IMR-90 (cell line): Measurements from ENCODE around the gene RUNX1. TPM values are rescaled to one million over a fixed set of nuclear protein-coding genes. Genes with fewer than 3 reads are reported as not detected.

Experiments
- ATAC-seq: fragments of 200-7000 bp; cut with Tn5 transposase; 2 replicates; pipeline ENCODE4 v1.9.1; 2020; ENCODE audit warnings: low read depth, mild to moderate bottlenecking, moderate library complexity
- BruUV-seq: library from RNA; stranded (reverse); fragments of 400-500 nt; replicated peaks from 2 replicates; lab custom pipeline; 2021; lab: Mats Ljungman, UMichigan
- CTCF ChIA-PET: fragments of 300-600 bp; formaldehyde crosslinking; extraction: SDS; loops from one replicate; lab custom pipeline; 2021; ENCODE audit warnings: antibody characterized with exemption; lab: Yijun Ruan, JAX
- POLR2A ChIA-PET: fragments of 300-600 bp; sonication (Branson Sonifier 250); formaldehyde crosslinking; loops from one replicate; lab custom pipeline; 2022; ENCODE audit warnings: antibody characterized with exemption; ENCODE audit not compliant: unreplicated experiment; lab: Charles Lee
- DNase-seq: peaks from one replicate; pipeline ENCODE4 v3.0.0; 2013
- H2AFZ ChIP-seq: replicated peaks from 2 replicates; pipeline ENCODE3; 2013; ENCODE audit warnings: low read length, mild to moderate bottlenecking; ENCODE audit not compliant: poor library complexity
- H2AK5ac ChIP-seq: 2 replicates; pipeline ENCODE4 v1.6.1; 2013; ENCODE audit warnings: low read depth, low read length, inconsistent platforms
- H2AK9ac ChIP-seq: replicated peaks from 2 replicates; pipeline ENCODE3; 2013; ENCODE audit warnings: mild to moderate bottlenecking, low read depth, low read length, moderate library complexity; ENCODE audit not compliant: poor library complexity
- H2BK120ac ChIP-seq: 2 replicates; pipeline ENCODE4 v1.6.1; 2013; ENCODE audit warnings: low read depth, low read length, inconsistent platforms
- H2BK15ac ChIP-seq: 3 replicates; pipeline ENCODE4 v1.6.1; 2013; ENCODE audit warnings: low read depth, low read length, inconsistent platforms
- H2BK20ac ChIP-seq: 2 replicates; pipeline ENCODE4 v1.6.1; 2013; ENCODE audit warnings: low read depth, mild to moderate bottlenecking, inconsistent platforms, low read length, moderate library complexity
- H2BK5ac ChIP-seq: 2 replicates; pipeline ENCODE4 v1.6.1; 2013; ENCODE audit warnings: mild to moderate bottlenecking, low read depth, low read length, inconsistent platforms; ENCODE audit not compliant: poor library complexity, severe bottlenecking
- H3K14ac ChIP-seq: replicated peaks from 2 replicates; pipeline ENCODE4 v1.6.1; 2013; ENCODE audit warnings: low read depth, low read length, inconsistent platforms
- H3K18ac ChIP-seq: 2 replicates; pipeline ENCODE4 v1.6.1; 2013; ENCODE audit warnings: low read depth, low read length, control low read depth
- H3K23ac ChIP-seq: 2 replicates; pipeline ENCODE4 v1.6.1; 2013; ENCODE audit warnings: low read depth, low read length, inconsistent platforms
- H3K27ac ChIP-seq: 2 replicates; pipeline ENCODE4 v1.5.1; 2013; ENCODE audit warnings: mild to moderate bottlenecking, control low read depth, low read length; ENCODE audit not compliant: insufficient read depth
- H3K27me3 ChIP-seq: 2 replicates; pipeline ENCODE4 v1.6.1; 2013; ENCODE audit warnings: low read length; ENCODE audit not compliant: control insufficient read depth, insufficient read depth
- H3K36me3 ChIP-seq: 2 replicates; pipeline ENCODE4 v1.6.1; 2013; ENCODE audit warnings: low read length, mixed read lengths; ENCODE audit not compliant: control insufficient read depth, insufficient read depth
- H3K4ac ChIP-seq: 2 replicates; pipeline ENCODE4 v1.6.1; 2013; ENCODE audit warnings: low read depth, low read length, inconsistent platforms
- H3K4me1 ChIP-seq: 2 replicates; pipeline ENCODE4 v1.6.1; 2013; ENCODE audit warnings: low read length, mixed read lengths; ENCODE audit not compliant: control insufficient read depth, insufficient read depth
- H3K4me2 ChIP-seq: 2 replicates; pipeline ENCODE4 v1.6.1; 2013; ENCODE audit warnings: low read depth, mild to moderate bottlenecking, control low read depth, low read length, moderate library complexity
- H3K4me3 ChIP-seq: 2 replicates; pipeline ENCODE4 v1.5.1; 2013; ENCODE audit warnings: low read depth, mild to moderate bottlenecking, control low read depth, low read length, moderate library complexity; ENCODE audit not compliant: insufficient read depth
- H3K56ac ChIP-seq: 2 replicates; pipeline ENCODE4 v1.6.1; 2013; ENCODE audit warnings: low read length, inconsistent platforms; ENCODE audit not compliant: insufficient read depth; ENCODE audit errors: extremely low read depth
- H3K79me1 ChIP-seq, 2 experiments: 2 replicates each; pipeline ENCODE4 v1.6.1; 2013; ENCODE audit warnings: low read length in 2 of 2, inconsistent platforms in 1 of 2, low read depth in 1 of 2
- H3K9ac ChIP-seq: 2 replicates; pipeline ENCODE4 v1.6.1; 2013; ENCODE audit warnings: low read depth, low read length, control low read depth
- H3K9me1 ChIP-seq: 2 replicates; pipeline ENCODE4 v1.6.1; 2013; ENCODE audit warnings: low read length, inconsistent platforms; ENCODE audit not compliant: insufficient read depth
- H3K9me3 ChIP-seq: 2 replicates; pipeline ENCODE4 v1.6.1; 2013; ENCODE audit warnings: low read length; ENCODE audit not compliant: control insufficient read depth, insufficient read depth
- H4K20me1 ChIP-seq: 2 replicates; pipeline ENCODE4 v1.6.1; 2013; ENCODE audit warnings: low read length, inconsistent platforms; ENCODE audit not compliant: insufficient read depth
- H4K5ac ChIP-seq: 2 replicates; pipeline ENCODE4 v1.6.1; 2013; ENCODE audit warnings: mild to moderate bottlenecking, low read depth, low read length, control low read depth
- H4K8ac ChIP-seq, 2 experiments: 2 replicates each; pipeline ENCODE4 v1.6.1; 2013; ENCODE audit warnings: low read depth in 2 of 2, low read length in 2 of 2, control low read depth in 1 of 2, inconsistent platforms in 1 of 2
- H4K91ac ChIP-seq: 2 replicates; pipeline ENCODE4 v1.6.1; 2013; ENCODE audit warnings: low read depth, low read length, inconsistent platforms; ENCODE audit not compliant: insufficient read depth
- BHLHE40 ChIP-seq: fragments of 150-350 bp; IDR thresholded peaks from 2 replicates; pipeline ENCODE4 v1.6.1; 2016; ENCODE audit warnings: mild to moderate bottlenecking, low read depth, low read length
- CEBPB ChIP-seq: IDR thresholded peaks from 2 replicates; pipeline ENCODE4 v1.6.1; 2012; ENCODE audit warnings: low read depth, low read length, improper control_type of control experiment
- CHD1 ChIP-seq: IDR thresholded peaks from 2 replicates; pipeline ENCODE4 v1.6.1; 2012; ENCODE audit warnings: low read depth, low read length, improper control_type of control experiment
- ELK1 ChIP-seq: fragments of 150-350 bp; IDR thresholded peaks from 2 replicates; pipeline ENCODE4 v1.6.1; 2016; ENCODE audit warnings: low read depth, mild to moderate bottlenecking, low read length, moderate library complexity, borderline replicate concordance
- MAFK ChIP-seq: IDR thresholded peaks from 2 replicates; pipeline ENCODE4 v1.6.1; 2012; ENCODE audit warnings: low read depth, low read length, improper control_type of control experiment
- MAZ ChIP-seq: IDR thresholded peaks from 2 replicates; pipeline ENCODE4 v1.6.1; 2012; ENCODE audit warnings: low read depth, mild to moderate bottlenecking, low read length, improper control_type of control experiment, moderate library complexity, borderline replicate concordance
- MXI1 ChIP-seq: IDR thresholded peaks from 2 replicates; pipeline ENCODE4 v1.6.1; 2012; ENCODE audit warnings: low read depth, mild to moderate bottlenecking, low read length, moderate library complexity, borderline replicate concordance
- NFE2L2 ChIP-seq: fragments of 150-350 bp; IDR thresholded peaks from 2 replicates; pipeline ENCODE4 v1.6.1; 2016; ENCODE audit warnings: low read depth, mild to moderate bottlenecking, low read length
- RCOR1 ChIP-seq: IDR thresholded peaks from 2 replicates; pipeline ENCODE4 v1.6.1; 2012; ENCODE audit warnings: mild to moderate bottlenecking, low read length, improper control_type of control experiment; ENCODE audit not compliant: insufficient replicate concordance
- RFX5 ChIP-seq: IDR thresholded peaks from 2 replicates; pipeline ENCODE4 v1.8.0; 2012; ENCODE audit warnings: low read depth, mild to moderate bottlenecking, low read length, moderate library complexity
- SMC3 ChIP-seq: fragments of 150-350 bp; IDR thresholded peaks from 2 replicates; pipeline ENCODE4 v1.6.1; 2016; ENCODE audit warnings: low read depth, mild to moderate bottlenecking, antibody characterized with exemption, low read length, moderate library complexity
- USF2 ChIP-seq: fragments of 150-350 bp; IDR thresholded peaks from 2 replicates; pipeline ENCODE4 v1.6.1; 2017; ENCODE audit warnings: mild to moderate bottlenecking, antibody characterized with exemption, low read length, low read depth
- dilution Hi-C: fragments of 300-500 bp; cut with HindIII; formaldehyde crosslinking; loops from one replicate; pipeline ENCODE4 v1.14.3; 2018; ENCODE audit warnings: low sequenced_read_pairs; ENCODE audit not compliant: unreplicated experiment
- in situ Hi-C: fragments of 300-500 bp; cut with MboI; formaldehyde crosslinking; loops from 3 replicates; pipeline ENCODE4 v1.14.3; 2019; ENCODE audit warnings: low sequenced_read_pairs, inconsistent platforms, mixed read lengths
- intact Hi-C: fragments of 100-400 bp; cut with micrococcal nuclease; formaldehyde crosslinking; loops from 2 replicates; pipeline ENCODE4 v1.10.0; 2022
- polyA plus RNA-seq, 3 experiments: library from polyadenylated mRNA; depleted of rRNA; stranded (reverse); fragments of >200 nt; gene quantifications; 2 replicates each; pipeline ENCODE4 v1.2.3, GENCODE V29; 2012; ENCODE audit warnings: low replicate concordance in 1 of 3
- total RNA-seq: library from RNA; depleted of rRNA; stranded (reverse); fragments of >200 nt; gene quantifications from 2 replicates; pipeline ENCODE4 v1.2.3, GENCODE V29; 2012

Gene RUNX1
- total and polyA plus RNA-seq, 2 of the 4 experiments (the other 2 are of a cell fraction) = 34.5 to 56.5 TPM

- no peak for ATAC-seq
- no peak overlapping the region for H3K14ac ChIP-seq
- DNase-seq = no peak
- ChIA-PET POLR2A (no interaction called here), CTCF (no interaction called here)
- no peak overlapping the region for H3K4ac ChIP-seq
- no peak overlapping the region for H3K27ac ChIP-seq
- H4K5ac ChIP-seq = no peak overlapping the region
- TF ChIP-seq CEBPB = no peak
- no peak for TF ChIP-seq RCOR1
- no peak for TF ChIP-seq USF2
- TF ChIP-seq MXI1 = no peak
- TF ChIP-seq MAFK = no peak
- TF ChIP-seq SMC3 = no peak
- no peak for TF ChIP-seq ELK1
- TF ChIP-seq RFX5 = no peak
- no peak for TF ChIP-seq BHLHE40
- TF ChIP-seq CHD1 = no peak
- no peak for TF ChIP-seq NFE2L2
- no peak for TF ChIP-seq MAZ
- no peak overlapping the region for H3K18ac ChIP-seq
- no peak overlapping the region for H3K56ac ChIP-seq
- no peak overlapping the region for H4K91ac ChIP-seq
- no peak overlapping the region for H4K8ac ChIP-seq
- H2BK120ac ChIP-seq = no peak overlapping the region
- no peak overlapping the region for H2AK5ac ChIP-seq
- H3K79me1 ChIP-seq = no peaks in the 10 kb centered on the region
- dilution Hi-C loops = no loop called here
- H3K4me2 ChIP-seq = no peak overlapping the region
- no peak overlapping the region for H2BK5ac ChIP-seq
- no peak overlapping the region for H2BK20ac ChIP-seq
- H3K4me3 ChIP-seq = no peak overlapping the region
- intact Hi-C loops = no loop called here
- H2BK15ac ChIP-seq = no peak overlapping the region
- H2AK9ac ChIP-seq = no peak overlapping the region
- in situ Hi-C loops = no loop called here
- H3K23ac ChIP-seq = no peak overlapping the region
- H2AFZ ChIP-seq = no peak overlapping the region
- H3K9me3 ChIP-seq = no peaks in the 10 kb centered on the region
- no peaks in the 10 kb centered on the region for H3K4me1 ChIP-seq
- H3K27me3 ChIP-seq = no peaks in the 10 kb centered on the region
- H3K9ac ChIP-seq = no peak overlapping the region
- no TSS peak for BruUV-seq
- H4K20me1 ChIP-seq = no peaks in the 10 kb centered on the region
- H3K36me3 ChIP-seq = no peaks in the 10 kb centered on the region
- no peaks in the 10 kb centered on the region for H3K9me1 ChIP-seq
These were observed 126.6 kb downstream of the RUNX1 start for GRCh38 chr21:34922479-34922878.
